ENCODE results near the gene VASP.

The VASP gene

DNA sequence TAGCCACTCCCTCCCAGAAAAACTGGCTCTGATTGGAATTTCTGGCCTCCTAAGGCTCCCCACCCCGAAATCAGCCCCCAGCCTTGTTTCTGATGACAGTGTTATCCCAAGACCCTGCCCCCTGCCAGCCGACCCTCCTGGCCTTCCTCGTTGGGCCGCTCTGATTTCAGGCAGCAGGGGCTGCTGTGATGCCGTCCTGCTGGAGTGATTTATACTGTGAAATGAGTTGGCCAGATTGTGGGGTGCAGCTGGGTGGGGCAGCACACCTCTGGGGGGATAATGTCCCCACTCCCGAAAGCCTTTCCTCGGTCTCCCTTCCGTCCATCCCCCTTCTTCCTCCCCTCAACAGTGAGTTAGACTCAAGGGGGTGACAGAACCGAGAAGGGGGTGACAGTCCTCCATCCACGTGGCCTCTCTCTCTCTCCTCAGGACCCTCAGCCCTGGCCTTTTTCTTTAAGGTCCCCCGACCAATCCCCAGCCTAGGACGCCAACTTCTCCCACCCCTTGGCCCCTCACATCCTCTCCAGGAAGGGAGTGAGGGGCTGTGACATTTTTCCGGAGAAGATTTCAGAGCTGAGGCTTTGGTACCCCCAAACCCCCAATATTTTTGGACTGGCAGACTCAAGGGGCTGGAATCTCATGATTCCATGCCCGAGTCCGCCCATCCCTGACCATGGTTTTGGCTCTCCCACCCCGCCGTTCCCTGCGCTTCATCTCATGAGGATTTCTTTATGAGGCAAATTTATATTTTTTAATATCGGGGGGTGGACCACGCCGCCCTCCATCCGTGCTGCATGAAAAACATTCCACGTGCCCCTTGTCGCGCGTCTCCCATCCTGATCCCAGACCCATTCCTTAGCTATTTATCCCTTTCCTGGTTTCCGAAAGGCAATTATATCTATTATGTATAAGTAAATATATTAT lies 33.3 kb upstream of the VASP start:
- no peak for DNase-seq (ENCODE audit: low read depth)

DNA sequence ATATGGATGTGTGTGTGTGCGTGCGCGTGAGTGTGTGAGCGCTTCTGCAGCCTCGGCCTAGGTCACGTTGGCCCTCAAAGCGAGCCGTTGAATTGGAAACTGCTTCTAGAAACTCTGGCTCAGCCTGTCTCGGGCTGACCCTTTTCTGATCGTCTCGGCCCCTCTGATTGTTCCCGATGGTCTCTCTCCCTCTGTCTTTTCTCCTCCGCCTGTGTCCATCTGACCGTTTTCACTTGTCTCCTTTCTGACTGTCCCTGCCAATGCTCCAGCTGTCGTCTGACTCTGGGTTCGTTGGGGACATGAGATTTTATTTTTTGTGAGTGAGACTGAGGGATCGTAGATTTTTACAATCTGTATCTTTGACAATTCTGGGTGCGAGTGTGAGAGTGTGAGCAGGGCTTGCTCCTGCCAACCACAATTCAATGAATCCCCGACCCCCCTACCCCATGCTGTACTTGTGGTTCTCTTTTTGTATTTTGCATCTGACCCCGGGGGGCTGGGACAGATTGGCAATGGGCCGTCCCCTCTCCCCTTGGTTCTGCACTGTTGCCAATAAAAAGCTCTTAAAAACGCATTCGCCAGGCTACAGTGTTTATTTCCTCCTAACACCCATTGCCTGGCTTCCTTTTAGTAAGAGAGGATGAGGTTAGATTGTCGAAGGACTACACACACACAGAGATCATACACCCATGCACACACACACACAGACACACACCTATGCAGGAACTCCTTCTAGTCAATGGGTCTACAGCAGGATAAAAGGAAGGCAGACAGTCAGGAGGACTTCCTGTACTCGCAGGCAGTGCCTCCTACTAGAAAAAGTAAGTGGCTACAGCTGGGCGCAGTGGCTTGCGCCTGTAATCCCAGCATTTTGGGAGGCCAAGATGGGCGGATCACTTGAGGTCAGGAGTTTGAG lies 32.4 kb upstream of the VASP start:
- no peak for DNase-seq (ENCODE audit: low read depth)

DNA sequence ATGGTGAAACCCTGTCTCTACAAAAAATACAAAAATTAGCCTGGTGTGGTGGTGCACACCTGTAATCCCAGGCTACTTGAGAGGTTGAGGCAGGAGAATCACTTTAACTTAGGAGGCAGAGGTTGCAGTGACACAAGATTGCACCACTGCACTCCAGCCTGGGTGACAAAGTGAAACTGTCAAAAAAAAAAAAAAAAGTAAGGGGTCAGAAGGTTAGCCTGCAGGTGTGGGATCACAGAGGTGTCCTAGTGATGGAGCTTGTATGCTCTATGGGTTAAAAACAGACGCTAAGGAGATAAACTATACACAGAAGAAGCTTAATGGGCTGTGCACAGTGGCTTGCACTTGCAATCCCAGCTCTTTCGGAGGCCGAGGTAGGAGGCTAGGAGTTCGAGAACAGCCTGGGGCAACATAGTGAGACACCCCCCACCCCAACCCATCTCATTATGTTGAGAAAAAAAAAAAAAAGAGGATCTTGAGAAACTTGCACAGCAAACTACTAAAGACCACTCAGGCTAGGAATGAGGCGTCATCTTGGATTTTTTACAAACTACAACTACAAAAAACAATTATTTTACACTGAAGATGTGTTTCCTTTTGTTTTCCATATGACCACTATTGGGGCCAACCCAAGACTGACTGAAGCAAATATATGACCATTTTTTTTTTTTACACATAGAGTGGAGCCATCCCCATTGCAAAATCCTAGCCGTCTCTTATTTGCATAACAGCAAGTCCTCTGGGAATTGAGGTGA lies 31.6 kb upstream of the VASP start:
- no peak for DNase-seq (ENCODE audit: low read depth)

DNA sequence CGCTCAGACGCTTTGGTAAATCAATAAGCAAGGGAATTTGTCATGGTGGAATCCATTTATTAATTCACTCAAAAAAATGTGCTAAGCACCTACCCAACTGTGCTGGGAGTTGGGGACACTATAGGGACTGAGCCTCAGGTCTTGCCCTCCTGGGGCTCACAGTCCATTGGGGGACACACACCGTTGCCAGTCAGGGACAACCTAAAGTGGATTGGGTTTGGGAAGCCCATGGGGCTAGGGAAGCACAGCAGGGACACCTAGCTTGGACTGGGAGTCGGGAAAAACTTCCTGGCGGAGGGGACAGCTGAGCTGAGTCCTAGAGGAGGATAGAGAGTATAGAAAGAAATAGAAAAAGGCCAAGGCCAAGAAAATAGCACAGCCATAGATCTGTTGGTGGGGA lies 31.0 kb upstream of the VASP start:
- DNase-seq (ENCODE audit: low read depth) = no peak

DNA sequence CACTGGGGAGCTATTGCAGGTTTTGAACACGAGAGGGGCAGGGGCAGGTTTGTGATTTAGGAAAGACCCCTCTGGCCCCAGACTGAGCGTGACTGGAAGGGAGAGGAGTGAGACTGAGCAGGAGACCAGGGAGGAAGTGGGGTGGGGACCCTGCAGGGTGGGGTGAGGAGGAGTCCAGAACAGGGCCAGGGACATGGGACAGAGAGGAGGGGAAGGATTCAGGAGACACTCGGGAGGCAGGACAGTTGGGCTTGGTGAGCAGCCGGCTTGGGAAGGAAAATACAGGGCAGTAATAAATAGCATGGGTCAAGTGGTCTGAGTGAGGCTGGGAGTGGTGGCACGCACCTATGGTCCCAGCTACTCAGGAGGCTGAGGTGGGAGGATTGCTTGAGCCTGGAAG lies 30.1 kb upstream of the VASP start:
- DNase-seq (ENCODE audit: low read depth) = no peak

DNA sequence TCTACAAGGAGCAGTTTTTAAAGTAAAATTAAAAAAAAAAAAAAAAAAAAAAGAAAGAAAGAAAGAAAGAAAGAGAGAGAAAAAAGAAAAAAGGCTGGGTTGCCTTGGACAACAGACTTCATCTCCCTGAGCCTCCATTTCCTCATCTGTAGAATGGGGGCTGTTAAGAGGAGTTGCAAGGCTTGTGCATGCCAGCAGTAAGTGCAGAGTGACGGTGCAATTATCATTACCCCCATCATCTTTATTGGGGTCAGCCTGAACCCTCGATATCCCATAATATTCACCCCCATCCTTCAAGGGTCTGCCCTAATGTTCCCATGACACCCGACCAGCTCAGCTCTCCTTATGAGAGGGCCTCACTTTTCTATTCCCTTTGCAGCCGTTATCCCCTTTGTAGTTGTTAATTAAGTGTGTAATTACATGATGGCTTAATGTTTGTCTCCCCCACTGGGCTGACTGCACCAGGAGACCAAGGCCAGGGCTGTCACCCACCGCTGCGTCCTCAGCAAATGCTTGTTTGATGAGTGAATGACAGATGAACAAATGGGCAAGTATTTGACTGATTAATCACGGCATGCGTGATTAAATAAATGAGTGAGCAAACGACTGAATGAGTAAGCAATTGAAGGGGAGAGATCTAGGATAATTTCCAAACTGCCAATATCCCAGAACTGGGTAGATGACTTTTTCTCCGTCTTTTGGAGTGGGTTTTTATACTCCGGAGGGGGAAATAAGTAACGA lies 29.4 kb upstream of the VASP start:
- DNase-seq (ENCODE audit: low read depth) = no peak

DNA sequence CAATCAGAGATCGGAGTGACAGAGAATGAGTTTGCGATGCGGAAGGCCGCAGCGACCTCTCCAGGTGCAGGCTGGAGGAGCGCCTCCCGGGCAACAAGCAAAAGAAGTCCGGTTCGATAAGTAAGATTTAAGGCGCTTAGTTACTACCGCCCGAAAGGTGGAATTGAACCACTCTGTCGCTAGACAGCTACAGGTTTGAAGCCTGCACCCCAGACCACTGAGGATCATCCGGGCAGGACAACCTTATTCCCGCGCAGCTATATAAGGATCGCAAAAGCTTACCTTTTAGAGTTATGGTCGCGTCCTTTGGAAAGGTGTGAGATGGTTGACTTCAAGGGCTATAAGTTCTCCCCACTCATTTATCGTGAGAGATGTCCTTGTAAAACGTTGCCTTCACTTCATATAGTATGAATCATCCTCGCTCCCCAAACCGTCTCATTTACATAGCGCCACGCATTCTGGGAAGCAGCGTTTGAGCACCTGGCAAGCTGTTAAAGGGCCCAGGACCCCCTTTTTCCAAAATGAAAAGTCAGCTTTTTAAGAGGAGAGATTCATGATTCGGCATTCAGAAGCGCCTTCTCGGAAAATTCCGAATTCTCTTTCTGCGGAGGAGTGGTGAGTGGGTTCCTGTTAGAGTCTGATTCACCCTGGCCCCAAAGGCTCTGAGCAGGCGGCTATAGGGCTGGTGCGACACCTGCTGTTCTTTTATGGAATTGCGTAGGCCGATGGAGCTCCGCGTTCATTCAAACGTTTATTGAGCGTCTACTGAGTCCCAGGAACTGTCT lies 28.6 kb upstream of the VASP start:
- peak; percentile 83 for DNase-seq (ENCODE audit: low read depth)

DNA sequence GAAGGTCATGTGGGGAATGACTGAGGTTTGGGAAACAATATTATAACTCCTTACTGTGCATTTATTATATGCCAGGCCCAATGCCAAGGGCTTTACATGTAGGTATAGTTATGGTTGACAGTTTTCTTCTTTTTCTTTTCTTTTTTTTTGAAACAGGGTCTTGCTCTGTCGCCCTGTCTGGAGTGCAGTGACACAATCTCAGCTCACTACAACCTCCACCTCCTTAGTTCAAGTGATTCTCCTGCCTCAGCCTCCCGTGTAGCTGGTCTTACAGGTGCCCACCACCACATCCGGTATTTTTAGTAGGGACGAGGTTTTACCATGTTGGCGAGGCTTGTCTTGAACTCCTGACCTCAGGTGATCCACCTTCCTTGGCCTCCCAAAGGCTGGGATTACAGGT lies 24.2 kb upstream of the VASP start:
- no peak for DNase-seq (ENCODE audit: low read depth)

DNA sequence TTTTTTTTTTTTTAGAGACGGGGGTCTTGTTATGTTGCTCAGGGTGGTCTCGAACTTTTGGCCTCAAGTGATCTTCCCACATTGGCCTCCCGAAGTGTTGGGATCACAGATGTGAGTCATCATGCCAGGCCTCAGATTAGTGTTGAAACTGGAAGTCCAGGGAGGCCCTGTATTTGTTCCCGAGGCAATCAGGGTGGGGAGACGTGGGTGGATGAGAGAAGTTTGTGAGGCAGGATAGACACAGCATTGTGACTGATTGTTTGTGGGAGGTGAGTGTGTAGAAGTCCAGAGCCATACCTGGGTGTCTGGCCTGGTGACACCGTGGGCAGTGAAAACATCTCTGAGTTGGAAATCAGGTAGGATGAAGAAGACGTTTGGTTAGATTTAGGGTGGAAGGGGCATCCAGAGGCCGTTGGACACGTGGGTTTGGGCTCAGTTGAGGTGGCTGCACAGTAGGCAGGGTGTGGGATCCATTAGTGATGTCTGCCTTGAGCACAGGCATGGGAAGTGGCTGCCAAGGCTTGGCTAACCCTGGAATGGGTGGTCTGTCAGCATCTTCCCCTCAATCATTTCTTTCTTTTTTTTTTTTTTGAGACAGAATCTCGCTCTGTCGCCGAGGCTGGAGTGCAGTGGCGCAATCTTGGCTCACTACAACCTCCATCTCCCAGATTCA lies 22.9 kb upstream of the VASP start:
- no peak for DNase-seq (ENCODE audit: low read depth)

DNA sequence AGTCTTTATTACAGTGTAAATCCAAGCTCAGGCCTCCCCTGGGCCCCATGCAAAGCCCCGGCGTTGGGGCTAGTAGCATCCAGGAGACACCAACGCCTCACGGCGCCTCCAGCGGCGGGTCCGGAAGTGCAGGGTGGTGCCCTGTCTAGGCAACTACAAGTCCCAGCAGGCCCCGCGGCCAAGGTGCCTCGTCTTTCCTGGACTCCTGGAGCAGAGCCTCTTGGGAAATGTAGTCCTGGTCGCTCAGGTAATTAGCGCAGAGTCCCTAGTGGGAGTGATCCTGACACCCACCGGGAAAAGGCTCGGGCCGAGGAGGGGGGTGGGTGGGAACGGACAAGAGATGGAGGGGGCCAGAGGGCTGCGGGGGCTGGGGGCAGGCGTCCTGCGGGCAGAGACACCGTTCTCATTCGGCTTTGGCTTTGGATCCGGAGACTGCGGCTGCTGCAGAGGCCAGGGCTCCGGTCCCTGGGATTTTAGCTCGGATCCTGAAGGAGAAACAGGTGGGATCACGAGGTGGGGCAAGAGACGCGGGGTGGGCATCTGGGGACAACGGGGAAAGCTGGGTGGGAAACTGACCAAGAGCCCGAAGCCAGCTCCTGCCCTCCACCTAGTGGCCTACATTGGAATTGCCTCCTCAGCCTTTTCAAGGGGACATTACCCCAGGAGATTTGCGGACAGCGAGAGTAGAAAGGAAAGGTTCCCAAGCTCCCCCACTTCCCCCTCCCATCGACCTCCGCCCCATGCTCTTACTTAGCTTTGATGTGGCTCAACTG lies 21.8 kb upstream of the VASP start:
- peak; percentile 87 for DNase-seq (ENCODE audit: low read depth)

DNA sequence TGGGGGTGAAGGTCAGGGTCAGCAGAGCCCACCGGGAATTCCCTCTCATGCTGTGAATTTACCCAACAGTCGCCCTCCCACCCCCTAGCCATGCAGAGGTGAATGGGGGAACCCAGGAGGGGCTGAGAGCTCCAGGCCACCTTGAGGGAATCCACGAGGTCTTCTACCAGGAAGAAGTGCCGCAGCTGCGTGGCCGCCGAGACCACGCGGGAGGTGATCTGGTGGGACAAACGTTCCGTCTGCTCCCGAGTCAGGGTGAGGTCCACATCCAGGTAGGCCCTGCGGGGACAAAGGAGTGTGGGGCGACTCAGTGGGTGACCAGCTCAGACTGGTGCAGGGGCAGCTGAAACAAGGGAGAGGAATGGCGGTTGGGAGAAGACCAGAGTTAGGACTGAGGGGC lies 18.6 kb upstream of the VASP start:
- DNase-seq (ENCODE audit: low read depth) = no peak

DNA sequence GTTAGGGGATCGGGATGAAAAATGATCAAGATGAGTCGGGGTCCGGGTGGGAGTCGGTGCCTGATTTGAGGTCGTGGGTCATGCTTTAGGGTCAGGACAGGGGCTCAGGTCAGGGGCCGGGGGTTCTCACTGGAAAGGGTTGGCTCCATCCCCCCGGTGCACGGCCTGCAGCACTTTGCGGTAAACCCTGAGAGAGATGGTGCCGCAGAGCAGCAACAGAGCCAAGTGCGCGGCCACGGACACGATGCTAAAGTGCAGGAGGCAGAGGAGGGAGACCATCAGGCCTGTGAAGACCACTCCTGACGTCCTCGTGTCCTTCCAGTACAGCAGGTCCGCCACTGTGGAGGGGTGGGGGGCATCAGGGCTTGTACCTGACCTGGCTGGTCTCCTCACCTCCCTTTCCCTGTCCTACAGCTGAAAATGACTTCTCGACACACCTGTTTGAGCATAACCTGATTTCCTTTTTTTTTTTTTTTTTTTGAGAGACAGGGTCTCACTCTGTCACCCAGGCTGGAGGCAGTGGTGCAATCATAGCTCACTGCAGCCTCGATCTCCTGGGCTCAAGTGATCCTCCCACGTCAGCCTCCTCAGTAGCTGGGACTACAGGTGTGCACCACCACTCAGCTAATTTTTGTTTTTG lies 17.9 kb upstream of the VASP start:
- no peak for DNase-seq (ENCODE audit: low read depth)

DNA sequence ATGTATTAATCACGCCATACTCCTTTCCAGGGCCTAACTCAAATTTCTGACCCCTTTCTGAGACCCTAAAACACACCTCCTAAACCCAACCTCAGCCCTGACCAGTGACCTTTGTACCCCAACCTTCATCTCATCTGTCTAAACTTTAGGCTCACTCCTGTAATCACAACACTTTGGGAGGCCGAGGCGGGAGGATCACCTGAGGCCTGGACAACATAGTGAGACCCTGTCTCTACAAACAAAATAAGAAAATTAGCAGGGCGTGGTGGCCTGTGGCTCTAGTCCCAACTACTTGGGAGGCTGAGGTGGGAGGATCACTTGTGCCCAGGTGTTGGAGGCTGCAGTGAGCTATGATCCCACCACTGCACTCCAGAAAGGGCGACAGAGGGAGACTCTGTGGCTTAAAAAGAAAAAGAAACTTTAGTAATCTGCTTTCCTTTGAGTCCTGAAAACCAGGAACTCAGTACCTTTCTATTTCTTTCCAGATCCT lies 15.1 kb upstream of the VASP start:
- no peak for DNase-seq (ENCODE audit: low read depth)

DNA sequence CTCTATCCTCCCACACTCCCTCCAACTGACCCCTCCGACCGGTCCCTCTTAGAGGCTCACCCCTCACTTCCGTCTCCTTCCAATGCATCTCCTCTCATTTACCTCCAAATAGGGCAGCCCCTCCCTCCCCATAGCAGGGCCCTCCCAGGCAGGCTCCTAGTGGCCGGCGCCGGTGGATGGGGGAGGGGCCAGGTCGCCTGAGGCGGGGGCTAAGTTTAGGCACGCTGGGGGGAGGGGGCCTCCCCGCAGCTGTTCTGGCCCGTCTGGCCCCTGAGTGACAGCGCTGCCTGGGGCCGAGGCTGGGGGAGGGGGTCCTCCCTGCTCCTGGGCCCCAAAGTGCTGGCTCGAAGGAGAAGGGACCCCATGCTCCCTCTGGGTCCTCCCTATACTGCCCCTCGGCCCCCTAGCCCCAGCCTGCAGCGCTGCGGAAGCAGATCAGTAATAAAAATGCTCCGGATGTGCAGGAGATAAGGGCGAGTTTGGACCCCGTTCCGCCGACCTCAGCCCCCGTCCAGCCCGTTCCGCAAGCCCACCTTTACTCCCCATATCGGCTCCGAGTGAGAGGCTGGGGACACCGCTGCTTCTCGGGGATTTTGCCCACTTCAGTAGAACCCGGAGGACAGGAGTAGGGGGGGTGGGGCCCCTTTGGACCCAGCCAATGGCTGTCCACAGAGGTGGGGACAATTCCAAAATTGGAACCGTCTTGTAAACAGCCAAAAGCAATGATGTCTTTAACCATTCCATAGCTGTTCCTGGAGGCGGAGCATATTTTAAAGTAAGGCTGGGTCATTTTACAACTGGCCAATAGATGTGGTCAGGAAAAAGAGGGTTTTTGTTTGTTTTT lies 14.4 kb upstream of the VASP start:
- peak; percentile 43 for DNase-seq (ENCODE audit: low read depth)

DNA sequence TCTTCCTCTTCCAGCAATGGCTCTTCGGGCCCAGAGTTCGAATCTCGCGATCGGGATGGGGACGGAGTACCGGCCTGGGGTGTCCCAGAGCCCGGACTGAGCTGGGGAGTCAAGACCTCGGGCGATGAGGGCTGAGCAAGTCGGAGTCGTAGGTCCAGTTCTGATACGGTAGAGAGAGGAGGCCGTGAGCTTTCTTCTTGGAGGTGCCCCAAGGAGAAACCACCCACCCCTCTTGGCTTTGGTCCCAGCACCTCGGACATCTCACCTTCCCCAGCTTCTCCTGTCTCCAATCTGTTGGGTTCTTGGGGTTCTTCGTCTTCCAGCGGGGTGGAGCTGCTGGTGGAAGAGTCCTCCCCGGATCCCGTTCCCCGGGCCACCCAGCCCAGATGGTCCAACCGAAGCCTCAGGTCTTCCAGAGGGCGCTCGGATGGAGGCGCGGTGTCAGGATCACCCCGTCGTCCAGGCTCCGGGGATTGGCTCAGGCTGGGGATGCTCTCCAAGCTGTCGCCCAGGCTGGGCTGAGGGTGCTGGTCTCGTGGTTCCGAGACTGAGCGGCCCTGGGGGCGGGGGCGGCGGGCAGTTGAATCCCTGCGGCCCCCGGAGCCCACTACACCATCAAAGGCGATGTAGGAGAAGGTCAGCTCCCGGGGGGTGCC lies 12.9 kb upstream of the VASP start:
- DNase-seq (ENCODE audit: low read depth) = no peak

DNA sequence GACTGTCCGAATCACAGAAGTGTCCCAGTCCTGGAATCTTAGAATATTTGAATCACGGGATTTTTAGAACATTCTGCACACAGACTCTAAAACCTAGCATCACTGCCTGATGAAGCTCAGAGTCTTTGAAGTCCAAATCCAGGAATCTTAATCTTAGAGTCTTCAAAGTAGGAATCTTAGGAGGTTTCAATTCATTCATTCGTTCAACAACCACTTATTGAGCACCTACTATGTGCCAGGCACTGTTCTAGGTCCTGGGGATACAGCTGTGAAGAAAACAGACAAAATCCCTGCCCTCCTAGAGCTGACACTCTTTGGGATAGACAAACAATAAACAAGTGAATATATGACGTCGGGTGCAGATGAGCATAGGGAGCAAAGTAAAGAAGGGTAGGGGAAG lies 12.1 kb upstream of the VASP start:
- no peak for DNase-seq (ENCODE audit: low read depth)

DNA sequence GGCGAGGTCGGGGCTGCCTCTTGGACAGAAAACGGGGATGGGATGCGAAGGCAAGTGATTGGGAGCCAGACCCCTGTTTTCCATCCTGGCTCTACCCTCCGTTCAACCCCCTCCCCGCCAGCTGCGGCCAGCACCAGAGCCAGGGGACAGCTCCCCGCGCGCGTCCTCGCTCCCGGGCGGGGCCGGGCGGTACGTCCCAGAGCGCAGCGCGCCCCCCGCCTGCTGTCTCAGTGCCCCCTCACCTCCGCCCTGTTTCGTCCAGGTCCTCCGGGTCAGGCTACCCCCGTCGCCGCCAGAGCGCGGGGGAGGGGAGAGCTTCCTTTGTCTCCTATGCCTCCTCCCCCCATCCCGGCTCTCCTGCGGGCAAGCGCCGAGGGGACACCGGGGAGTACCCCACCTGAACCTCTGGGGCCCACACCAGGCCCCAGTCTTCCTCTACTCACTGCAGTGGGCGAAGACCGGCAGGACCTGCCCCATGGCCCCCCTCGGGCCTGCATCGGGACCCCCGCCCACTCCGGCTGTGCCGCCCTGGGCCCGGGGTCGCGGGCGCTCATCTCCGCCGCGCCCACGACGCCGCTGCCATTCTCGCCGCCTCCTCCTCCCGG lies 10.8 kb upstream of the VASP start:
- DNase-seq (ENCODE audit: low read depth) = no peak

All from GM04504 (cell line).